ENCODE measurements around the gene RNF180. TPM values are rescaled to one million over a fixed set of nuclear protein-coding genes. Genes with fewer than 3 reads are reported as not detected.

Gene RNF180
- total and polyA plus RNA-seq, 4 donors = 1.1 to 13.7 (median 2.7) TPM

DNA sequence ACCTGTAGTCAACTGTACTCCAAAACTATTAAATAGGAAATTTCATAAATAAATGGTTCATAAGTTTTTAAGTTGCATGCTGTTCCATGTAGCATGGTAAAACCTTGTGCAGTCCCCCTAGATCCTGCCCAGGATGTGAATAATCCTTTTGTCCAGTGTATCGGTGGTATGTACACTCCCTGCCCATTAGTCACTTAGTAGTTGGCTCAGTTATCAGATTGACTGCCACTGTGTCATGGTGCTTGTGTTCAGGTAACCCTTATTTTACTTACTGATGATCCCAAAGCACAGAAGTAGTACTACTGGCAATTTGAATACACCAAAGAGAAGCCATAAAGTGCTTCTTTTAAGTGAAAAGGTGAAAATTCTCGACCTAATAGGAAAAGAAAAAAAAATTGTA is 134.2 kb downstream of the RNF180 start:
- DNase-seq (ENCODE audit: low spot score) = no peak
- no peaks in the 10 kb centered on the region for H3K27me3 ChIP-seq (ENCODE audit: control insufficient read depth in 4 of 4, insufficient read depth in 4 of 4, low read length in 3 of 4)
- no peaks in the 10 kb centered on the region for H3K4me1 ChIP-seq (ENCODE audit: control insufficient read depth in 4 of 4, insufficient read depth in 4 of 4, low read length in 3 of 4)
- no peak for TF ChIP-seq EGR1 (IDR thresholded peaks at IDR 0.05; ENCODE audit: low read depth in 2 of 2)
- no peak for TF ChIP-seq GABPA (IDR thresholded peaks at IDR 0.05 in 1 of 2, conservative IDR thresholded peaks at IDR 0.05 in 1 of 2)
- TF ChIP-seq JUND (IDR thresholded peaks at IDR 0.05) = no peak
- TF ChIP-seq ATF3 (IDR thresholded peaks at IDR 0.05) = no peak
- TF ChIP-seq RXRA (IDR thresholded peaks at IDR 0.05) = no peak
- TF ChIP-seq HNF4A (conservative IDR thresholded peaks at IDR 0.05) = no peak
- no peak for TF ChIP-seq CTCF (IDR thresholded peaks at IDR 0.05; ENCODE audit: low read depth, low read length, missing input control)
- no peaks in the 10 kb centered on the region for H3K9me3 ChIP-seq (ENCODE audit: control insufficient read depth in 4 of 4, low read length in 3 of 4)
- no peaks in the 10 kb centered on the region for H3K36me3 ChIP-seq (ENCODE audit: control insufficient read depth in 4 of 4, insufficient read depth in 3 of 4, low read depth in 1 of 4, low read length in 3 of 4)
- H3K9ac ChIP-seq (ENCODE audit: low read depth in 1 of 2, low read length in 2 of 2) = no peak overlapping the region
- H3K4me3 ChIP-seq (ENCODE audit: low read depth in 1 of 3, low read length in 3 of 3) = no peak overlapping the region
- H3K27ac ChIP-seq (ENCODE audit: low read depth in 1 of 2, low read length in 2 of 2) = no peak overlapping the region
- 66% methylated on average over 2 of the region's 2 CpGs for WGBS

DNA sequence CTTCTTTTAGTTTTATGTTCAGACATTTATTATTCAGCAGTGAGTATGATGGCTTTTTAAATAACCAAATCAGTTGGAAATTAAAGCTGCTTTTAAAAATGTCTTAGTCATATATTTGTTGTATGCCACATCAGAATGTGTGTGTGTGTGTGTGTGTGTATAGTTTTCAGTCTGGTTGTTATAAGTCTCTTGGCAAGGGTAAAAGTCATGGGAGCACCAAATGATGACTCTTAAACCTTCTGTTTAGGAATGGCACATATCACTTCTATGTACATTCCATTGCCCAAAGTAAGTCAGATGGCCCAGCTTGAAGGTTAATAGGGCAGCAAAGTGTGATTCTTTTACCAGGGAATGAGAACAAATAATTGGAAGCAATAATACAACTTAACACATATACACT is 135.9 kb downstream of the RNF180 start:
- no peak for DNase-seq (ENCODE audit: low spot score)
- no peaks in the 10 kb centered on the region for H3K27me3 ChIP-seq (ENCODE audit: control insufficient read depth in 4 of 4, insufficient read depth in 4 of 4, low read length in 3 of 4)
- H3K27ac ChIP-seq (ENCODE audit: low read depth in 1 of 2, low read length in 2 of 2) = no peak overlapping the region
- no peak for TF ChIP-seq GABPA (IDR thresholded peaks at IDR 0.05 in 1 of 2, conservative IDR thresholded peaks at IDR 0.05 in 1 of 2)
- TF ChIP-seq EGR1 (IDR thresholded peaks at IDR 0.05; ENCODE audit: low read depth in 2 of 2) = no peak
- no peak for TF ChIP-seq HNF4A (conservative IDR thresholded peaks at IDR 0.05)
- TF ChIP-seq SP1 (IDR thresholded peaks at IDR 0.05) = no peak
- TF ChIP-seq CTCF (IDR thresholded peaks at IDR 0.05; ENCODE audit: low read depth, low read length, missing input control) = no peak
- no peak for TF ChIP-seq HNF4G (IDR thresholded peaks at IDR 0.05)
- TF ChIP-seq, protein P1, sequence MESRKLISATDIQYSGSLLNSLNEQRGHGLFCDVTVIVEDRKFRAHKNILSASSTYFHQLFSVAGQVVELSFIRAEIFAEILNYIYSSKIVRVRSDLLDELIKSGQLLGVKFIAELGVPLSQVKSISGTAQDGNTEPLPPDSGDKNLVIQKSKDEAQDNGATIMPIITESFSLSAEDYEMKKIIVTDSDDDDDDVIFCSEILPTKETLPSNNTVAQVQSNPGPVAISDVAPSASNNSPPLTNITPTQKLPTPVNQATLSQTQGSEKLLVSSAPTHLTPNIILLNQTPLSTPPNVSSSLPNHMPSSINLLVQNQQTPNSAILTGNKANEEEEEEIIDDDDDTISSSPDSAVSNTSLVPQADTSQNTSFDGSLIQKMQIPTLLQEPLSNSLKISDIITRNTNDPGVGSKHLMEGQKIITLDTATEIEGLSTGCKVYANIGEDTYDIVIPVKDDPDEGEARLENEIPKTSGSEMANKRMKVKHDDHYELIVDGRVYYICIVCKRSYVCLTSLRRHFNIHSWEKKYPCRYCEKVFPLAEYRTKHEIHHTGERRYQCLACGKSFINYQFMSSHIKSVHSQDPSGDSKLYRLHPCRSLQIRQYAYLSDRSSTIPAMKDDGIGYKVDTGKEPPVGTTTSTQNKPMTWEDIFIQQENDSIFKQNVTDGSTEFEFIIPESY (IDR thresholded peaks at IDR 0.05) = no peak
- TF ChIP-seq JUND (IDR thresholded peaks at IDR 0.05) = no peak
- no peak for TF ChIP-seq RXRA (IDR thresholded peaks at IDR 0.05)
- TF ChIP-seq FOXA1 (IDR thresholded peaks at IDR 0.05) = no peak
- no peak for TF ChIP-seq NR2F2 (IDR thresholded peaks at IDR 0.05)
- no peak for TF ChIP-seq ATF3 (IDR thresholded peaks at IDR 0.05)
- TF ChIP-seq MAX (IDR thresholded peaks at IDR 0.05) = no peak
- H3K36me3 ChIP-seq (ENCODE audit: control insufficient read depth in 4 of 4, insufficient read depth in 3 of 4, low read depth in 1 of 4, low read length in 3 of 4) = no peaks in the 10 kb centered on the region
- no peaks in the 10 kb centered on the region for H3K4me1 ChIP-seq (ENCODE audit: control insufficient read depth in 4 of 4, insufficient read depth in 4 of 4, low read length in 3 of 4)
- no peak overlapping the region for H3K9ac ChIP-seq (ENCODE audit: low read depth in 1 of 2, low read length in 2 of 2)
- H3K9me3 ChIP-seq (ENCODE audit: control insufficient read depth in 4 of 4, low read length in 3 of 4) = no peaks in the 10 kb centered on the region
- no peak overlapping the region for H3K4me3 ChIP-seq (ENCODE audit: low read depth in 1 of 3, low read length in 3 of 3)

Data from liver (tissue), 9 donors.